HL-60/S4 treated with phorbol 12-myristate 13-acetate at 8.2 ng/mL for 4 days and 3 days (cell line): ENCODE measurements around the gene GCLC.

Experiments
- in situ Hi-C: fragments of 300-500 bp; cut with MboI; formaldehyde crosslinking; loops from 2 replicates; pipeline ENCODE4 v1.15.0; 2022; ENCODE audit warnings: low sequenced_read_pairs

GCLC gene

DNA sequence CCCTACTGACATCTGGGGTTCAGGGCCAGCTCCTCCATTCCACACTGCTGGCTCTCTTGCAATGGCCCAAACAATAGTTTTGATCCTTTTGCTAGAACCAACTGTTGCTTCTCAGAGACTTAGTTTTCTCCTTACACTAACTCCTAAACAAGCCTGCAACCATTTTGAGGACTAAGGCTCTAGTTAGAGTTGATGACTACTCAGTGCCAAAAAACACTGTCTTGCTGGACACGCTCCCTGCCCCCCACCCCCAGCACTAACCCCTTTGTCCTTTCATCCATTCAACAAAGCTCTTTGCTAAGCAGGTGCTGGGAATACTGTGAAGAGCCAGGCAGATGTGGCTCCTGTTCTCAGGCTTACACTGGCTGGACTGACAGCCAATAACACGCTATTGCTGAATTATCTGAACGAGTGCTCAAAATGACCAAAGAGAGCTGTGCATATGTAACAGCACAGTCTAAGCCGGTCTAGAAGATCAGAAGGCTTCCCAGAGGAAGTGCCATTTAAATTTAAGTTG, 17.6 kb downstream of the GCLC start:
- in situ Hi-C loops, result no loop called here

DNA sequence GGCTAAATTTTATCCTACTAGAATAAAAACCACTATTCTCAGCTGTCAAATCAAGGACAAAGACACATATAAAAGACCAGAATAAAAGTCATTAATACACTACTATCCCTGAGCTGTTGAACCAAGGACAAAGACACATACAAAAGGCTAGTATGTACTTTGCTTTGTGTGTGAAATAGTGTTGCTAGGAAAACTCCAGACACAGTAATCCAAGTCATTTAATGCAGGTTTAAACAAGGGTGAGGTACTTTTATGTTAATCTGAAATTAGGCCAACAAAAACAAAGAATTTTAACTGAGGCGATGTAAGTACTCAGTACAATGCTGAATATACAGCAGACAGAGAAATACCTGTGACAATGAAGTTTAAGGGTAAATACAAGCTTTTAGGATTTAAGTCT, 18.9 kb downstream of the GCLC start:
- in situ Hi-C loops, result no loop called here

DNA sequence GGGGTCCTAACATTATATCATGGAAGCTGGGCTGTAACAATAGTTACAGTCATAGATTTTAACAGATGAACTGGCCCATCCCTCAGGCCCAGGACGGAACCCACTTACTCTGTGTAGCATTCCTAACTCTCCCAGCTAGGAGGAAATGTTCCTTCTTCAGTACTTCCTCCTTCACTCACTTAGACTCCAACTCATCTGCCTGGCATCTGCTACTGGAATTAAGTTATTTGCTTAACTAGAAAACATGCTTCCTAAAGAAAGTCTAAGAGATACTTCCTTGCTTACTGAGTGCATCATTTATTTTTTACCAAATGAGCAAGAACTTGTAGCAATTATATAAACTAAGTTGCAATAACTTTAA, 20.5 kb downstream of the GCLC start:
- in situ Hi-C loops, result no loop called here

DNA sequence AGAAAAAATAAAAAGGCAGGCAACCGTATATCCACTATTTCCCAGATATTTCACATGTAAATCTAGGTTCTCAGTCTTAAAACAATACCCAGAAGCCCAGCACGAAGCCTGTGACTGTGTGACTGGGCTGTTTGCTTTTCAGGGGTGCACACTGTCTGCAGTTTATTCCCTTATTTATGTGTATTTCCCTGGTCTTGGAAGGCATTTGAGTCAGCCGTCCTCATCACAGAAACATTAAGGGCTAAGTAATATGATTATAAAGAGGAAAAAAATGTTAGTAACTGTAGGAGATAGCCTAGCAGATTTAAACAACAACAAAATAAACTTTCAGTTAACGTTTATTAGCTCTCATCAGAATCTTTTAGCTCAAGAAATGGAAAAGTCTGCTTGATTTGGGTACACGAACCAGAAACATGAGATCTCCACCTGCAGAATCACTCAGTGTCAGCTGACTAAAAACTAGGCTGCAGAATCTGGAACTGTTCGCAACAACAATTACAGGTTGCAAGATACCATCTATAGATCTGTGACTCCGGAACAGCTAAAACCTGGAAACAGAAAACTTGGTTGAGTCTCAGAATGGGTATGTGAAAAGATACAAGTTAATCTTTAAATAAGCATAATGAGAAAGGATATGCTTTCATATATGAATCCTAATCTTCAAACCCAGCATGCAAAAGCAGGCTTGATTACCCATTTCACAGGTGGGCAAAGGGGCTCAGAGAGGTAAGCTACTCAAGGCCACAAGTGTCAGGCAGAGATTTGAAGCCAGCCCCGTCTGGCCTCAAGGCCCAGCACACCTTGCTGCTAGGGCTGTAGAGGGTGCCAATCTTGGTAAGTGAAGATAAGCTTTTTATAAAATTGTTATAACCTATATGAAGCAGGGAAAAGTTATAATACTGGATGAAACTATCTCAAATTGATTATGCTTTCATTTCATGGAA, 21.1 kb downstream of the GCLC start:
- in situ Hi-C loops, result no loop called here

DNA sequence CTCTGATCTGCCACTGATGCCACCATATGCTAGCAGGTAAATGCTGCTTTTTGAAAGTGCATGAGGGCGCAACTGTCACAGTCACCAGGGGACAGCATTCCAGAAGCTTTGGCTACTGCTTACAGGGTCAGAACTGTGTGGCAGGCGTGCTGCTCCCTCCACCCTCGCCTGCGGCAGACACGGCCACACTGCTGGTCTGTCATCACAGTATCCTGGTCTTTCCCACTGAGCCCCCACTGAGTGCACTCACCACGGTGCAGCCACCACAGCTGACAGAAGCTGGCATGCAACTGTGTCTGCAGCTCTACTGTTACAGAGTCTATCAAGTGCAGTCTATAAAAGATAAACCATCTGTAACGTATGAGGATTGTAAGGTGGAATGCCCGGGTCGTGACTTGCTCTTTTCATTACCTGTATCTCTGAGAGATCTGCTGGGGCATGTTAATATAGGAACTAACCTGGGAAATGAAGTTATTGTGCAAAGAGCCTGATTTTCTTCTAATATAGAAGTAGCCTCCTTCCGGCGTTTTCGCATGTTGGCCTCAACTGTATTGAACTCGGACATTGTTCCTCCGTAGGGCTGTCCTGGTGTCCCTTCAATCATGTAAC, 24.5 kb downstream of the GCLC start:
- in situ Hi-C loops, result no loop called here

DNA sequence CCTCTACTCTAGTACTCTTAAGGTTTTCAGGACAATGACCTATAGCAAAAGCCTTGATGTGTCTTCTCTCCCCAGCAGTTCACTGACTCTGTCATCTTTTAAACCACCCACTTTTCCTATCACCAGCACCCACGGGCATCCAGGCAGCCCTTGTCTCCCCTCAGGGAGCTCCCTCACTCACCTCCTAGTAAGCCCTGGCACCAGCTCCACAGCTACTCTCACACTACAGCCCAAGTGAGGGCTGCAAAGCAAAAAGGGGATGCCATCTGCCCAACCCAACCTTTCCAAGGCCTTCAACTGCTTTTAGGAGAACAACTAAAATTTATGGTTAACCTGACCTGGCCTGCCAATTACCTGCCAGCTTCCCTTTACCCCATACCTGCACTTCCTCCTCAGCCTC, 26.0 kb downstream of the GCLC start:
- in situ Hi-C loops, result no loop called here

DNA sequence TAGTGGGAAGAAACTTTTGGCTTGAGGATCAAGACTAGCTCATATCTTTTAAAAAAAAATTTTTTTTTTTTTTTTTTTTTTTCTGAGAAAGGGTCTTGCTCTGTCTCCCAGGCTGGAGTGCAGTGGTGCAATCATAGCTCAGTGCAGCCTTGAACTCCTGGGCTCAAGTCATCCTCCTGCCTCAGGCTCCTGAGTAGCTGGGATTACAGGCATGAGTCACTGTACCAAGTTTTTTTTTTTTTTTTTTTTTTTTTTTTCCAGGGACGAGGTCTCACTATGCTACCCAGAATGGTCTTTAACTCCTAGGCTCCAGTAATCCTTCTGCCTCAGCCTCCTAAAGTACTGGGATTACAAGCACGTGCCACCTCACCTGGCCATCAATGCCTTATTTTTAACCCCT, 27.9 kb downstream of the GCLC start:
- in situ Hi-C loops, result no loop called here

DNA sequence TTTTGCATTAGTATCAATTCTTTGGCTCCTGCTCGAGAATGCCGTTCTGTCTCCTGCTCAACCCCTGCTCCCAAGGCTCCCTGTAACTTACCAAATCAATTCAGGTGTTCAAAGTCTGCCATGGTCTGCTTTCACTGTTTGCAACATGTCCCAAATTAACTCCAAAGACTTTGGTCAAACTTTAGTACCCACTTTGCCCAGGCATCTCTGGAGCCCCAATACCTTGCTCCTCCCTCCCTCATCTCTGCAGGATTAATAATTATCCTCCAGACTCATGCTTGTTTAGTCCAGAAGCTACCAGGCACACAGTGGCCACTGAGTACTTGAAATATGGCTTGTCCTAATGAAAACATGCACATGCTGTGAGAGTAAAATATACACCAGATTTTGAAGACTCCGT, 30.2 kb downstream of the GCLC start:
- in situ Hi-C loops, result no loop called here

DNA sequence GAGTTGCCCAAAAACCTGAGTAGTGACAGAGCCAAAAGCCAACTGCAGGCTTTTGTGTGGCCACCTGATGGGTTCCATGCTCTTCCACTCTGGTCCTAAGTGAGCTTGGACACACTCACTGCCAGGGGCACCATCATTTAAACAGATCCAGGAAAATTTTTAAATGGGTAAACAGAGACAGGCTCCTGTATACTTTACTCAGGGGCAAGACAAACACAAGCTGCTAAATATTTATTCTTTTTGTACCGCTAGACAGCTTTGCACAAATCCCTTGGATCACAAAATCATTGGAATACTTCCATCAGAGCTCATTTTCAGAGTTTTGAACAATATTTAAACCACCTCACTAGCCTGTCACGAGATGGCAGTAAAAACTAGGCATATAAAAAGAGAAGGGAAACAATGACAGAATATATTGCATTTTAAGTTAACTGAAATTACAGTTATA, 31.4 kb downstream of the GCLC start:
- in situ Hi-C loops, result no loop called here

DNA sequence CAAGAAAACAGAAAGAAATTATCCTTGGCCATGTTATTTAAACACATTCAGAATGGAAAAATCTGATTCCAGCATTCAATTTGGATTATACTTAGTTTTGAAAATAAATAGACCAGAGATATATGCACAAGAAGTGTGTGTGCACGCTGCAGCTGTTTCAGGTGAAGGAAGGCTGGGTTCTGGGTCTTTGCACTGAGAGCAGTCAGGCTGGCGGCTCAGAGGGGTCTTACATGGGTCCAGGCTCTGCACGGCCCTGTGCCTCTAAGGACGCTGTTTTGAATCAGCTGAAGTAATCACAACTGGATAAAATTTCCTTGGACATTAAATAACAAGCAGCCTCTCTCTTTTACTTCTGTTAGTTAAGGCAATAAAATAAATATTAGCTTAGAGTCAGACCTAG, 31.8 kb downstream of the GCLC start:
- in situ Hi-C loops, result no loop called here

DNA sequence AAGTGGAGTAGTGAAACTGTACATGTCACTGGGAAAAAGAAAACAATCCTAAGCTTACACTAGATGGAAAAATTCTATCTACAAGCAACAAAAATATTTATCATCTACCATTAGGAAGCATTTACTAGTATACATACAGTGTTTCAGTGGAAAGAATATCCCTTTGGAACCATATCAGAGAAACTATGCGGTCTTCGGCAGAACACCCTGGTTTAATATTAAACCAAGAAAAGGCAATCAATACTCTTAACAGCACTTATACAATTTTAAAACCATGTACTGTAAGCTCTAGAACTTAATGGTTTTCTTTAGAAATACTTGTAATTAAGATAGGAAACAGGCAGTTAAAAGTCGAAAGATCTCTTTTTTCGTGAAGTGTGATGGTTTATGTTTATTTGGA, 32.3 kb downstream of the GCLC start:
- in situ Hi-C loops, result no loop called here

DNA sequence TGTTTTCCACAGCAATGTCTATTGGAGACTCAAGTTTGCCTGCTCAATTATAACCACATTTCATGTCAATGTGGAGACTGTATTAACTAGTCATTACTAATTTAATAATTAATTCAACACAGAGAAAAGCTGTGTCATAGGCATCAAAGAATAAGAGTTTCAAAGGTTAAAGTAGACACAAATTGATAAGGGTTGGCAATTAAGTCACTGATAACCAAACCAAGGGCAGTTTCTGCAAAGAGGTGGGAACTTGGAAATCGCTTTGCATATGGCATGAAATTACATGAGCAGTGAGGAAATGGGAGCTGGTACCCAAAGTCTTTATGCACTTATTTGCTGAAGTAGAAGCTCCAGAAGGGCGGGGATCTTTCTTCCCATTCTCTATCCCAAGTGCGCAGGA, 34.2 kb downstream of the GCLC start:
- in situ Hi-C loops, result no loop called here

DNA sequence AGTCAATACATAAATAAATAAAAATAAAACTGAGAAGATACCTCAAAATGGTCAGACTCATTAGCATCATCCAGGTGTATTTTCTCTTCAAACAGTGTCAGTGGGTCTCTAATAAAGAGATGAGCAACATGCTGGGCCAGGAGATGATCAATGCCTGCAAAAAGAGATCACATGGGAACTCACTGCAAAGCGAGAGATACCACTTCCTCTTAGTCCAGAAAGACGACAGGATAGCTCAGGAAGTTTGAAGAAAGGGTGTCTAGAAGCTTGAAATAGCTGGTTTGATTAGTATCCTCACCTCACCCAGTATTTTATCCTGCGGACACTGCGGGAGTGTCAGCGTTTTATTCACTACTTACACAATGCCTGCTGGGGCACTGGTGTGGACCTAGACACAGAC, 38.0 kb downstream of the GCLC start:
- in situ Hi-C loops, result no loop called here

DNA sequence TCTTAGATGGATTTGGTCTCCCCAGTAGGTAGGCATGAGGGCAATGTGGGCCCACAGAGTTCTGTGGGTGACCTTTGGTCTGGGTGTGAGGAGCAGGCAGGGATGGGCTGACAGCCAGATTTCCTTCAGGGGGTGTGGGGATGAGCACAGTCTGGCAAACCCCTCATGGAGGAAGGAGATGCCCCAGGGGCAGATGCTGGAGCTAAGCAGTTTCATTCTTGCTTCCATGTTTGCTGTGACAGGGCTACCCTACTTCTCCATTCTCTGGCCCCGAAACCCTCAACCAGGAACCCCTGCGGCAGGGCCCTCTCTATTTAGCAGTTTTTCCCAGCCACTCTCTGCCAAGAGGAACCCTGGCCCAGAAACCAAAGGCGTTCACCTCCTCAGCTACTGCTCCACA, 40.4 kb downstream of the GCLC start:
- in situ Hi-C loops, result no loop called here

DNA sequence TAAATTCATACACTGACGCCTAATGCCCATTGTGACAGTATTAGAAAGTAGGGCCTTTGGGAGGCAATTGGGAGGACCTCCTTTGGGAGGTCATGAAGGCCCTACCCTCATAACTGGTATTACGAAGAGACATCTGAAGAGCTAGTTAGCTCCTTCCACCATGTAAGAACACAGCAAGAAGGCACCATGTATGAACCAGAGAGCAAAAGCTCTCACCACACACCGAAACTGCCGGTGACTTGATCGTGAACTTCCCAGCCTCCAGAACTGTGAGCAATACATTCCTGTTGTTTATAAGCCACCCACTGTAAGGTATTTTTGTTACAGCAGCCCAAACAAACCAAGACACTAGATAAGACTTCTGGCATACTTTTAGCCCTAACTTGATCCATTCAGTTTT, 41.8 kb downstream of the GCLC start:
- in situ Hi-C loops, result no loop called here

DNA sequence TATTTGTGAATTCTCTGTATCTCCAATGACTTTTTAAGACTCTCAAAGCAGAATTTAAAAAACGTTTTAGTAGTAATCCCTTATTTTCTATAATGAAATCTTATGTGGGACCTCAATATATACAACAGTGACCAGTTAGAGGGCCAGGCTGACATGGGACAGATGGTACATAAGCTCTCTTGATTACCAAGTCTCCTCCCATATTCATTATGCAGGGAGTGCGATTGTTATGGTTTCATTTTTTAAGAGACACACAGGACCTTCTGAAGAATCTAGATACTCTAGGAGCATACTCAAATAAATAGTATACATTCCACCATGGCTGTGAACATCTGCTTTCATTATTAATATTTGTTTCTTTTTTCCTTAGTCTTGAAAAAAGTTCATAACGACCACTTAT, 43.5 kb downstream of the GCLC start:
- in situ Hi-C loops, result no loop called here

DNA sequence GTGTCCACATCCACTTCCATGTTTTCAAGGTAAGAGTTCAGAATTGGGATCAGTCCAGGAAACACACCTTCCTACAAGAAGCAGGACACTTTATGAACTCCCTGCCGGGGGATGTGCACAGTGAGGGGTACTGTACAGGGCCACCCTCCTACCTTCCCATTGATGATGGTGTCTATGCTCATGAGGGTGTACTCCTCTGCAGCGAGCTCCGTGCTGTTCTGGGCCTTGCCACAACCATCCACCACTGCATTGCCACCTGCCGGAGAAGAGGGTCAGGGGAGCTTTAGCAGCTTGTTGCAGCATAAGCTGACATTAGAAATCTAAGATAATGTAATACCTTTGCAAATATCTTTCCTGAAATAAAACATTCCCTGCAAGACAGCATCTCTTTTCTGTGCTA, 44.8 kb downstream of the GCLC start:
- in situ Hi-C loops, result no loop called here

DNA sequence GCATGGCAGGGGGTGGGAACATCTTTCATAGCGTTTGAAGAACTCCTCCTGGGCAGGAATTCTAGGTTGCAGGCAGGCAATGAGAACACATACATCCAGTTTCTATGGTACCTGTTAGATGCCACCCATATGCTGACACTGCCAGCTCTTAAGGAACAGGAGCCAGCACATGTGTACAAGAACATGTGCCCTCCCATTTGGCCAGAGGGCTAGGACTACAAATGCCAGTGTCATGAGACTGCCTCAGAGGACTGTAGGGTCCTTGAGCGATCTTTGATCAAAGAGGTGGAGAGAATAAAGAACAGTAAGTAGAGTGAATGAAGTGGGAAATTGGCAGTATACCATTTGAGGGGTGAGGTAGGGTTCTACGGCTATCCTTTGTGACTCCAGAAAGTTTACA, 45.8 kb downstream of the GCLC start:
- in situ Hi-C loops, result no loop called here

DNA sequence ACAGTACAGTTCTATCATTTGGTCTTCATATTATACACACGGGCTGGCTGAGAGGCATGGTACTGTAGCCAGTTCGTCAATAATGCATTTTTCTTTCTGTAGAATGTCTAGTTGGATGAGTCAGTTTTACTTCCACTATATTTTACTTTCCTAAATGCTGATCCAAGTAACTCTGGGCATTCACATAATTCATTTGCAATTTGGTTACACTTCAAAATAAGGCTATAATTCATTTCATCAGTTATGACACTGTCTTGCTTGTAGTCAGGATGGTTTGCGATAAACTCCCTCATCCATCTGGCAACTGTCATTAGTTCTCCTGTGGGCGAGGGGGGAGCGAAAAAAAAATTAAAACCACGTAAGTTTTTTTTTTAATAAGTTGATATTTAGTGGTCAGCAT, 46.3 kb downstream of the GCLC start:
- in situ Hi-C loops, result no loop called here

DNA sequence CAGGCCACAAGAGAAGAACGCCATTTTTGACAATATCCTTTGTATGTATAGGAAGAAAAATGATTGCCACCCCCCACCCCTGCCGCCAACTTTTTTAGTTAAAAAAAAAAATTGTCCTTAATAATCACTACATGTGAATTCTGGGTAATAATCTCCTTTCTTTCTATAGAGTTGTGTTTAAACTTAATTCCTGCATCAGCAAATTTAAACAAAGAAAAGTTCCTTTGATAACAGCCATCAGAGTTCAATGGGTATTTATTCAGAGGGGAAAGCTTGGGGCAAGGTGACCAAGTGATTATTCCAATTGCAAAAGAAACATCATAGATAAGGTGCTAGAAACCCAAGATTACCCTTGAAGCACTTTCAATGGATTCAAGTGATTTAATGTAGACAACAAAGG, 47.0 kb downstream of the GCLC start:
- in situ Hi-C loops, result no loop called here

DNA sequence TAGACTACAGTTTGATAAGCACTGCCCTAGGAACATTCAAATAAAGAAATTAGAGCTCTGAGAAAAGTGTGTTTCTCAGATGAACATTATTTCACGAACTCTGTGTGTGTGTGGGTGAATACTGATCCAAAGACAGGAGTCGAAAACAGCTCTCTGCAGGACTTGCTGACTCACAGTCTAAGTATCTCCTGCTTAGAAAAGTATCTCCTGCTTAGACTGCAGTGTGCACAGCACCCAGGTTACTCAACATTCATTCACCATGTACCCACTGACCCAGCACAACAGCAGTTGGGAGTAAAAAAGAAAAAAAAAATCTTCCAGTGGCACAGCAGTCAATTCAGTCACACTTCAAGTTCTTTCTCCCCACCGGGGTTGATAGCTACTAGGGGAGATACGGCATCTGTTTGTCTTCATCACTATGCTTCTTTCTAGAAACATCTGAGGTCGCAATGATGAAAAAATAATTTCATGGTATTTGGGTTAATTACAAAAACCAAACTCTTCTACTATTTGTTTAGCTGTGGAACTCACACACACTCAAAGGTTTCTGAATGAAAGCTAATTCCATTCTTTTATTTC, 48.0 kb downstream of the GCLC start:
- in situ Hi-C loops, result no loop called here
